Fibroblast of villous mesenchyme (primary cell): ENCODE results near the gene ACSL3. TPM values are rescaled to one million over a fixed set of nuclear protein-coding genes. Genes with fewer than 3 reads are reported as not detected.

ENCODE experiments used
- DNase-seq: peaks from one replicate; pipeline ENCODE4 v3.0.0-alpha.2; 2010; ENCODE audit warnings: low read depth
- H3K4me3 ChIP-seq: 2 replicates; pipeline ENCODE4 v1.5.1; 2011; ENCODE audit warnings: low read depth, mild to moderate bottlenecking, low read length
- CTCF ChIP-seq: IDR thresholded peaks from 2 replicates; pipeline ENCODE4 v1.5.1; 2012; ENCODE audit warnings: low read depth, mild to moderate bottlenecking, low read length; ENCODE audit not compliant: insufficient read depth
- total RNA-seq: library from RNA; depleted of rRNA; stranded (reverse); fragments of >200 nt; gene quantifications from 2 replicates; pipeline ENCODE4 v1.2.3, GENCODE V29; 2012

Gene ACSL3
- total RNA-seq, 1 donor, result 207 TPM

- no peak for TF ChIP-seq CTCF
- H3K4me3 ChIP-seq, result no peak overlapping the region
- no peak for DNase-seq
Measured at GRCh38 chr2:222854773-222855700, 5.8 kb upstream of the ACSL3 start.

- peak overlapping the region; percentile 54 for H3K4me3 ChIP-seq
- TF ChIP-seq CTCF, result no peak
- DNase-seq, result peak; percentile 83
Measured at GRCh38 chr2:222859786-222860612, 837 bp upstream of the ACSL3 start.

GRCh38 chr2:222861411-222862105, 722 bp downstream of the ACSL3 start:
- H3K4me3 ChIP-seq, result peak overlapping the region; percentile 99
- no peak for TF ChIP-seq CTCF
- peak; percentile 42 for DNase-seq

- H3K4me3 ChIP-seq, result peak overlapping the region; percentile 99
- peak; percentile 66 for DNase-seq
- peak; percentile 10 for TF ChIP-seq CTCF
Measured at GRCh38 chr2:222862106-222862908, 1.5 kb downstream of the ACSL3 start.

GRCh38 chr2:222862909-222863544, 2.2 kb downstream of the ACSL3 start:
- H3K4me3 ChIP-seq, result peak overlapping the region; percentile 99
- peak; percentile 57 for DNase-seq
- no peak for TF ChIP-seq CTCF
